SK-N-SH (cell line): ENCODE data around the gene KLHL26. TPM values are rescaled to one million over a fixed set of nuclear protein-coding genes. Genes with fewer than 3 reads are reported as not detected.

ENCODE experiments used
- CTCF ChIA-PET: fragments of 300-600, 350-600 bp; formaldehyde crosslinking; extraction: SDS; loops from one replicate; lab custom pipeline; 2021; lab: Yijun Ruan, JAX
- POLR2A ChIA-PET: fragments of 350-600 bp; sonication (Branson Sonifier 250); formaldehyde crosslinking; extraction: SDS; loops from one replicate; lab custom pipeline; 2020; ENCODE audit warnings: antibody characterized with exemption, inconsistent platforms; lab: Yijun Ruan, JAX
- DNase-seq: peaks from one replicate; pipeline ENCODE4 v3.0.0; 2012
- H2AFZ ChIP-seq: fragments of 200-600 bp; sonication (generic); 2 replicates; pipeline ENCODE4 v1.8.1; 2016; ENCODE audit warnings: antibody characterized with exemption, mild to moderate bottlenecking, low read depth
- H3F3A ChIP-seq: fragments of 200-600 bp; sonication (generic); replicated peaks from 2 replicates; pipeline ENCODE3; 2016; ENCODE audit warnings: antibody characterized with exemption, mild to moderate bottlenecking; ENCODE audit not compliant: insufficient read depth
- H3K27ac ChIP-seq, 2 experiments: fragments of 200-500 bp in 1 of 2; fragments of 200-600 bp in 1 of 2; sonication (Bioruptor generic) in 1 of 2; sonication (generic), shearing (Covaris generic) in 1 of 2; 2 replicates each; pipeline versions ENCODE4 v1.5.1 to v1.6.1; 2014 to 2016; ENCODE audit warnings: low read depth in 2 of 2, inconsistent platforms in 1 of 2, low read length in 1 of 2, mild to moderate bottlenecking in 1 of 2, mixed read lengths in 1 of 2
- H3K27me3 ChIP-seq: fragments of 200-600 bp; sonication (generic), shearing (Covaris generic); 2 replicates; pipeline ENCODE4 v1.6.1; 2016; ENCODE audit warnings: mixed run types; ENCODE audit not compliant: insufficient read depth
- H3K36me3 ChIP-seq, 2 experiments: fragments of 200-500 bp in 1 of 2; fragments of 200-600 bp in 1 of 2; sonication (Bioruptor generic) in 1 of 2; sonication (generic) in 1 of 2; replicated peaks in 1 of 2; 2 replicates each; pipeline versions ENCODE3 to v1.5.1; 2014 to 2016; ENCODE audit warnings: low read length in 1 of 2, mild to moderate bottlenecking in 1 of 2; ENCODE audit not compliant: insufficient read depth in 2 of 2, control insufficient read depth in 1 of 2
- H3K4me1 ChIP-seq, 2 experiments: fragments of 200-500 bp in 1 of 2; fragments of 200-600 bp in 1 of 2; sonication (Bioruptor generic) in 1 of 2; sonication (generic), shearing (Covaris generic) in 1 of 2; 2 replicates each; pipeline versions ENCODE4 v1.5.1 to v1.6.1; 2014 to 2016; ENCODE audit warnings: low read depth in 1 of 2, low read length in 1 of 2, mixed run types in 1 of 2; ENCODE audit not compliant: insufficient read depth in 2 of 2, control insufficient read depth in 1 of 2
- H3K4me2 ChIP-seq: fragments of 200-600 bp; sonication (generic), shearing (Covaris generic); 2 replicates; pipeline ENCODE4 v1.6.1; 2017; ENCODE audit warnings: mixed run types
- H3K4me3 ChIP-seq, 2 experiments: fragments of 200-500 bp in 1 of 2; fragments of 200-600 bp in 1 of 2; sonication (Bioruptor generic) in 1 of 2; sonication (generic), shearing (Covaris generic) in 1 of 2; 2 replicates each; pipeline versions ENCODE4 v1.5.1 to v1.8.1; 2014 to 2016; ENCODE audit warnings: low read depth in 2 of 2, inconsistent platforms in 1 of 2, low read length in 1 of 2, mild to moderate bottlenecking in 1 of 2, mixed read lengths in 1 of 2, moderate library complexity in 1 of 2
- H3K79me2 ChIP-seq: fragments of 200-600 bp; sonication (generic); 2 replicates; pipeline ENCODE4 v1.8.1; 2017; ENCODE audit warnings: mild to moderate bottlenecking; ENCODE audit not compliant: insufficient read depth
- H3K9ac ChIP-seq: fragments of 200-600 bp; sonication (generic); 2 replicates; pipeline ENCODE4 v1.6.1; 2017; ENCODE audit warnings: mixed run types
- H3K9me2 ChIP-seq: fragments of 200-600 bp; sonication (generic); 2 replicates; pipeline ENCODE4 v1.6.1; 2017; ENCODE audit warnings: mixed run types
- H3K9me3 ChIP-seq: fragments of 200-600 bp; sonication (generic); 2 replicates; pipeline ENCODE4 v1.6.1; 2017; ENCODE audit warnings: mixed run types, mild to moderate bottlenecking, moderate library complexity
- H4K20me1 ChIP-seq: fragments of 200-600 bp; sonication (generic); 2 replicates; pipeline ENCODE4 v1.6.1; 2017; ENCODE audit warnings: mild to moderate bottlenecking, mixed run types; ENCODE audit not compliant: insufficient read depth
- CHD2 ChIP-seq: fragments of 150-350 bp; IDR thresholded peaks from 2 replicates; pipeline ENCODE4 v1.6.1; 2018; ENCODE audit warnings: low read length; ENCODE audit not compliant: partially characterized antibody
- ELF1 ChIP-seq: IDR thresholded peaks from 2 replicates; pipeline ENCODE4 v1.4.0; 2012
- FOSL2 ChIP-seq: IDR thresholded peaks from 2 replicates; pipeline ENCODE4 v1.4.0; 2012; ENCODE audit warnings: low read depth, mild to moderate bottlenecking, moderate library complexity, borderline replicate concordance
- FOXJ3 ChIP-seq: sonication (generic); formaldehyde crosslinking; IDR thresholded peaks from 2 replicates; pipeline ENCODE4 v1.5.1; 2020; ENCODE audit warnings: mild to moderate bottlenecking, missing genetic modification reagents
- GABPA ChIP-seq: IDR thresholded peaks from 2 replicates; pipeline ENCODE4 v1.4.0; 2012; ENCODE audit warnings: low read depth, mild to moderate bottlenecking
- GATA2 ChIP-seq: sonication (generic); formaldehyde crosslinking; IDR thresholded peaks from 2 replicates; pipeline ENCODE4 v1.5.0; 2020; ENCODE audit warnings: mild to moderate bottlenecking, missing genetic modification reagents
- MEF2A ChIP-seq: IDR thresholded peaks from 2 replicates; pipeline ENCODE4 v1.4.0; 2012; ENCODE audit warnings: low read depth, borderline replicate concordance
- NFIC ChIP-seq: IDR thresholded peaks from 2 replicates; pipeline ENCODE4 v1.4.0; 2012; ENCODE audit warnings: borderline replicate concordance
- NRF1 ChIP-seq: IDR thresholded peaks from 2 replicates; pipeline ENCODE4 v1.6.1; 2012; ENCODE audit warnings: low read depth, mild to moderate bottlenecking, low read length
- POLR2AphosphoS5 ChIP-seq: IDR thresholded peaks from 2 replicates; pipeline ENCODE4 v1.6.1; 2012; ENCODE audit warnings: low read depth, low read length
- RAD21 ChIP-seq: IDR thresholded peaks from 2 replicates; pipeline ENCODE4 v1.6.1; 2012; ENCODE audit warnings: mild to moderate bottlenecking, low read length
- RCOR1 ChIP-seq: fragments of 150-350 bp; IDR thresholded peaks from 2 replicates; pipeline ENCODE4 v1.6.1; 2017; ENCODE audit warnings: antibody characterized with exemption, low read length
- RFX5 ChIP-seq: IDR thresholded peaks from 2 replicates; pipeline ENCODE4 v1.6.1; 2012; ENCODE audit warnings: mild to moderate bottlenecking, improper control_type of control experiment, low read length
- RXRA ChIP-seq: IDR thresholded peaks from 2 replicates; pipeline ENCODE4 v1.4.0; 2012; ENCODE audit warnings: low read depth, mild to moderate bottlenecking, borderline replicate concordance
- SMC3 ChIP-seq: IDR thresholded peaks from 2 replicates; pipeline ENCODE4 v1.6.1; 2012; ENCODE audit warnings: low read depth, low read length, improper control_type of control experiment
- TAF1 ChIP-seq: IDR thresholded peaks from 2 replicates; pipeline ENCODE4 v1.6.1; 2012; ENCODE audit warnings: low read depth, mild to moderate bottlenecking, low read length, moderate library complexity, borderline replicate concordance
- TCF12 ChIP-seq: IDR thresholded peaks from 2 replicates; pipeline ENCODE4 v1.4.0; 2012
- TEAD4 ChIP-seq: IDR thresholded peaks from 2 replicates; pipeline ENCODE4 v1.4.0; 2012; ENCODE audit warnings: mild to moderate bottlenecking, borderline replicate concordance; ENCODE audit not compliant: insufficient read depth
- WGBS: methylation state at CpG from one replicate; pipeline ENCODE4 v1.1.6; 2017; ENCODE audit warnings: low lambda C conversion rate; 5-methylcytosine and 5-hydroxymethylcytosine counted together
- polyA plus RNA-seq, 3 experiments: library from polyadenylated mRNA; depleted of rRNA; stranded (reverse); fragments of >200 nt; gene quantifications; 2 replicates each; pipeline ENCODE4 v1.2.3, GENCODE V29; 2012
- TF ChIP-seq, protein P1 (sequence below): IDR thresholded peaks from 2 replicates; pipeline ENCODE4; 2012
- TF ChIP-seq, protein P2 (sequence below): fragments of 150-350 bp; IDR thresholded peaks from 2 replicates; pipeline ENCODE4 v1.6.1; 2016; ENCODE audit warnings: mild to moderate bottlenecking, low read depth, low read length
- TF ChIP-seq, protein P3 (sequence below): fragments of 200-600 bp; sonication (generic); IDR thresholded peaks from 2 replicates; pipeline ENCODE4 v1.6.1; 2017; ENCODE audit warnings: antibody characterized with exemption, mild to moderate bottlenecking, moderate library complexity

KLHL26 gene
- polyA plus RNA-seq, 1 of the 3 experiments (the other 2 are of a cell fraction) = 4.6 TPM

DNA sequence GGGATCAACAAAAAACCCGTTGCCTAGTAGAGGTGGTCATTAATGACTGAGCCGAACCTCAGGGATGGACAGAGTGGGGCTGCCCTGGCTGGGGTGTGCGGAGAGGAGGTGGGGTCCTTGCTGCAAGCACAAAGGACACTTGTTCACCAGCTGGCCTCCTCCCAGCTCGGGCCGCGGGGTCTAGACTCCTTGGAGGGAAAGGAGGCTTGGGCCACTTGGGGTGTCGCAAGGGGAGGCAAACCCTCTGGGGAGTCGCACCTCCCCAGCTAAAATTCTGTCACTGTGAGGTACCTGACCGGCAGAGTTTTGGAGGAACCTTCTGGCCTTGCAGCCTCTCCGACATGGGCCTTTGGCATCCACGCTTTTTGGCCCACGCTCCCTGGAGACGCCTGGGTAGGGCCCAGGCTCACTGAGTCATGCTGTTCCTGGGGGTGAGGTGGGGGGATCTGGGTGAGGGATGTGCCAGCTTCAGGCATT is 8.2 kb downstream of the KLHL26 start:
- H3K9me3 ChIP-seq = no peaks in the 10 kb centered on the region
- H4K20me1 ChIP-seq = 0 out of 2 replicates have a peak, but pooled peaks cover 3% of the 10 kb centered on the region
- H3K4me3 ChIP-seq = no peak overlapping the region
- no peaks in the 10 kb centered on the region for H3F3A ChIP-seq
- no peaks in the 10 kb centered on the region for H3K9me2 ChIP-seq
- H3K4me1 ChIP-seq = peaks cover 0 to 6% of the 10 kb centered on the region in 2 experiments; a peak in 1 of 4 replicates
- DNase-seq = no peak
- 97% methylated on average over 10 of the region's 13 CpGs for WGBS
- no peak overlapping the region for H3K27ac ChIP-seq
- no peak overlapping the region for H3K9ac ChIP-seq
- ChIA-PET POLR2A (no interaction called here), CTCF (interaction anchor here (1.0 kb wide), 1 partner anchor 250 kb away, joined by 3 read pairs; no protein-coding TSS in a partner anchor)
- H3K79me2 ChIP-seq = peaks cover 33% of the 10 kb centered on the region; the same call in 1 of the 2 replicates
- no peak overlapping the region for H2AFZ ChIP-seq
- no peaks in the 10 kb centered on the region for H3K27me3 ChIP-seq
- no peak overlapping the region for H3K4me2 ChIP-seq
- H3K36me3 ChIP-seq = no peaks in the 10 kb centered on the region
- TF ChIP-seq RFX5 (no peak), GATA2 (CRISPR knock-in tag) (no peak), RCOR1 (no peak), SMC3 (no peak), TCF12 (no peak), TAF1 (no peak), POLR2AphosphoS5 (no peak), MEF2A (no peak), RXRA (no peak), FOXJ3 (CRISPR knock-in tag) (no peak), NFIC (no peak), ELF1 (no peak), GABPA (no peak), CHD2 (no peak)
- TF ChIP-seq, protein P1, sequence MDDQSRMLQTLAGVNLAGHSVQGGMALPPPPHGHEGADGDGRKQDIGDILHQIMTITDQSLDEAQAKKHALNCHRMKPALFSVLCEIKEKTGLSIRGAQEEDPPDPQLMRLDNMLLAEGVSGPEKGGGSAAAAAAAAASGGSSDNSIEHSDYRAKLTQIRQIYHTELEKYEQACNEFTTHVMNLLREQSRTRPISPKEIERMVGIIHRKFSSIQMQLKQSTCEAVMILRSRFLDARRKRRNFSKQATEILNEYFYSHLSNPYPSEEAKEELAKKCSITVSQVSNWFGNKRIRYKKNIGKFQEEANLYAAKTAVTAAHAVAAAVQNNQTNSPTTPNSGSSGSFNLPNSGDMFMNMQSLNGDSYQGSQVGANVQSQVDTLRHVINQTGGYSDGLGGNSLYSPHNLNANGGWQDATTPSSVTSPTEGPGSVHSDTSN = no peak
- TF ChIP-seq, protein P2, sequence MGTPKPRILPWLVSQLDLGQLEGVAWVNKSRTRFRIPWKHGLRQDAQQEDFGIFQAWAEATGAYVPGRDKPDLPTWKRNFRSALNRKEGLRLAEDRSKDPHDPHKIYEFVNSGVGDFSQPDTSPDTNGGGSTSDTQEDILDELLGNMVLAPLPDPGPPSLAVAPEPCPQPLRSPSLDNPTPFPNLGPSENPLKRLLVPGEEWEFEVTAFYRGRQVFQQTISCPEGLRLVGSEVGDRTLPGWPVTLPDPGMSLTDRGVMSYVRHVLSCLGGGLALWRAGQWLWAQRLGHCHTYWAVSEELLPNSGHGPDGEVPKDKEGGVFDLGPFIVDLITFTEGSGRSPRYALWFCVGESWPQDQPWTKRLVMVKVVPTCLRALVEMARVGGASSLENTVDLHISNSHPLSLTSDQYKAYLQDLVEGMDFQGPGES = no peak

DNA sequence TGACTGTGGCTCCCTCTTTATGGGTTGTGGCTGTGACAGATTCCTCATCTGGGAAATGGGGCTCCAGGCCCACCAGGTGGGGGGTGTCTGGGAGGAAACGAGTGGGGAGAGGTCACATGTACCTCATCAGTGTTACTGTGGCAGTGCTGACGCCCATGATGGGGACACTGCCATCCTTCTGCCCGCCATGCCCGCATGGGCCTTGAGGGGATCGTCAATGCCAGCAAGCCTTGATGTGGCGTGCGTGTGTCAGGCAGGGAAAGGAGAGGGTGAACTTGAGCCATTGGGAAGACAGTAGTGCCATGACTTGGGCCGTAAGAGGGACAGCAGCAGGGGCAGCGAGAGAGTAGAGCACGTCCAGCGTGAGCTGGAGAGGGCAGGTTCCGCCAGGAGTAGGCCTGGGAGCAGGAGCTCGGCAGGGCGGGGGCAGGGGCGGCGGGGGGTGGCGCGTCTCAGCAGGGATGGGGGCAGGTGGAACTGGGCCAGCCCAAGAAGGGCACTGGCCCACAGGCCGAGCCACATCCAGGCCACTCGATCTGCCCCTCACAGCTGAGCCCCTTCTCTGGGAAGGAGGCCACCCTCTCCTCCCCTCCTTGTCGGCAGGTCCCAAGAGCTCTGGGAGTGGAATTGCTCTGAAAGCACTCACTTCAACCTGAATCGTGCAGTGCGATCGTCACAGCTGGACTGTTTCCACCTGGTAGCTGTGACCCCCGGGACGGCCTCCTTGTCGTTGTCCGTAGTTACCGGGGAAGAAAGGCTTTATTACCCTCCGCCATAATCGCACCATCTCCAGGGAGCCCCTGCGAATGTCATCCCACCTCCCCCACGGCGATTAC is 9.9 kb downstream of the KLHL26 start:
- H3F3A ChIP-seq = no peaks in the 10 kb centered on the region
- peaks cover 20% of the 10 kb centered on the region; the same call in 1 of the 2 replicates for H3K79me2 ChIP-seq
- no peaks in the 10 kb centered on the region for H3K27me3 ChIP-seq
- no peak for DNase-seq
- H3K27ac ChIP-seq = no peak overlapping the region
- H2AFZ ChIP-seq = no peak overlapping the region
- H3K4me2 ChIP-seq = no peak overlapping the region
- POLR2A ChIA-PET = no interaction called here
- WGBS = 93% methylated on average over 25 of the region's 34 CpGs
- CTCF ChIA-PET = interaction anchor here (1.1 to 2.0 kb wide), 2 partner anchors 53 to 201 kb away, joined by 3 to 5 read pairs; no protein-coding TSS in a partner anchor
- H3K36me3 ChIP-seq = no peaks in the 10 kb centered on the region
- no peak overlapping the region for H3K9ac ChIP-seq
- no peaks in the 10 kb centered on the region for H3K9me3 ChIP-seq
- no peak overlapping the region for H3K4me3 ChIP-seq
- H3K4me1 ChIP-seq = peaks cover 0 to 6% of the 10 kb centered on the region in 2 experiments; a peak in 1 of 4 replicates
- no peaks in the 10 kb centered on the region for H3K9me2 ChIP-seq
- H4K20me1 ChIP-seq = 0 out of 2 replicates have a peak, but pooled peaks cover 3% of the 10 kb centered on the region
- TF ChIP-seq, protein P3, sequence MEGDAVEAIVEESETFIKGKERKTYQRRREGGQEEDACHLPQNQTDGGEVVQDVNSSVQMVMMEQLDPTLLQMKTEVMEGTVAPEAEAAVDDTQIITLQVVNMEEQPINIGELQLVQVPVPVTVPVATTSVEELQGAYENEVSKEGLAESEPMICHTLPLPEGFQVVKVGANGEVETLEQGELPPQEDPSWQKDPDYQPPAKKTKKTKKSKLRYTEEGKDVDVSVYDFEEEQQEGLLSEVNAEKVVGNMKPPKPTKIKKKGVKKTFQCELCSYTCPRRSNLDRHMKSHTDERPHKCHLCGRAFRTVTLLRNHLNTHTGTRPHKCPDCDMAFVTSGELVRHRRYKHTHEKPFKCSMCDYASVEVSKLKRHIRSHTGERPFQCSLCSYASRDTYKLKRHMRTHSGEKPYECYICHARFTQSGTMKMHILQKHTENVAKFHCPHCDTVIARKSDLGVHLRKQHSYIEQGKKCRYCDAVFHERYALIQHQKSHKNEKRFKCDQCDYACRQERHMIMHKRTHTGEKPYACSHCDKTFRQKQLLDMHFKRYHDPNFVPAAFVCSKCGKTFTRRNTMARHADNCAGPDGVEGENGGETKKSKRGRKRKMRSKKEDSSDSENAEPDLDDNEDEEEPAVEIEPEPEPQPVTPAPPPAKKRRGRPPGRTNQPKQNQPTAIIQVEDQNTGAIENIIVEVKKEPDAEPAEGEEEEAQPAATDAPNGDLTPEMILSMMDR = no peak
- TF ChIP-seq, protein P2 = no peak
- no peak for TF ChIP-seq NRF1
- TF ChIP-seq, protein P1 = no peak
- TF ChIP-seq TEAD4 = no peak
- TF ChIP-seq FOSL2 = no peak
- no peak for TF ChIP-seq RAD21
- no peak for TF ChIP-seq CHD2
- TF ChIP-seq RFX5 = no peak
